GM13977 (cell line): Measurements from ENCODE around the gene FST.

Source experiments
- DNase-seq: peaks from one replicate; pipeline ENCODE4 v3.0.0; 2012; ENCODE audit warnings: low spot score
- CTCF ChIP-seq: IDR thresholded peaks from 2 replicates; pipeline ENCODE4 v1.5.1; 2012; ENCODE audit warnings: mild to moderate bottlenecking, control low read depth; ENCODE audit not compliant: insufficient read depth; ENCODE audit errors: extremely low read depth, missing control alignments
- in situ Hi-C: fragments of 300-500 bp; cut with MboI; formaldehyde crosslinking; loops from one replicate; pipeline ENCODE4 v1.12.0; 2022; ENCODE audit warnings: low sequenced_read_pairs, low pct_unique_long_range_greater_than_20kb, mixed read lengths, inconsistent platforms; ENCODE audit not compliant: unreplicated experiment

Gene FST

GRCh38 chr5:53438486-53439472, 41.6 kb upstream of the FST start:
- in situ Hi-C loops: no loop called here
- DNase-seq: no peak

GRCh38 chr5:53442961-53443360, 37.5 kb upstream of the FST start:
- no peak for DNase-seq
- no peak for TF ChIP-seq CTCF
- in situ Hi-C loops: no loop called here

More at GRCh38 chr5:53438486-53439472, 41.6 kb upstream of the FST start:
- TF ChIP-seq CTCF: no peak

GRCh38 chr5:53445569-53445968, 34.9 kb upstream of the FST start:
- no peak for TF ChIP-seq CTCF
- in situ Hi-C loops: no loop called here

GRCh38 chr5:53446908-53447307, 33.5 kb upstream of the FST start:
- no peak for TF ChIP-seq CTCF
- in situ Hi-C loops: no loop called here
- no peak for DNase-seq

More at GRCh38 chr5:53445569-53445968, 34.9 kb upstream of the FST start:
- DNase-seq: no peak

- DNase-seq: no peak
- TF ChIP-seq CTCF: no peak
- in situ Hi-C loops: no loop called here
Measured at GRCh38 chr5:53448851-53449250, 31.6 kb upstream of the FST start.

GRCh38 chr5:53453898-53454718, 26.3 kb upstream of the FST start:
- no peak for TF ChIP-seq CTCF
- DNase-seq: no peak
- in situ Hi-C loops: no loop called here
